Skin of body (tissue), 2 donors: ENCODE measurements around the gene GATB. TPM values are rescaled to one million over a fixed set of nuclear protein-coding genes. Genes with fewer than 3 reads are reported as not detected.
A peak's percentile ranks its signal among the peaks of the same experiment; 100 is the strongest.

Source experiments
- DNase-seq: peaks from one replicate; lab custom pipeline; 2025; lab: John Stamatoyannopoulos, UW
- total RNA-seq: library from RNA; depleted of rRNA; stranded (reverse); fragments of >200 nt; gene quantifications from one replicate; pipeline ENCODE4 v1.2.3, GENCODE V29; 2014

GATB gene, protein sequence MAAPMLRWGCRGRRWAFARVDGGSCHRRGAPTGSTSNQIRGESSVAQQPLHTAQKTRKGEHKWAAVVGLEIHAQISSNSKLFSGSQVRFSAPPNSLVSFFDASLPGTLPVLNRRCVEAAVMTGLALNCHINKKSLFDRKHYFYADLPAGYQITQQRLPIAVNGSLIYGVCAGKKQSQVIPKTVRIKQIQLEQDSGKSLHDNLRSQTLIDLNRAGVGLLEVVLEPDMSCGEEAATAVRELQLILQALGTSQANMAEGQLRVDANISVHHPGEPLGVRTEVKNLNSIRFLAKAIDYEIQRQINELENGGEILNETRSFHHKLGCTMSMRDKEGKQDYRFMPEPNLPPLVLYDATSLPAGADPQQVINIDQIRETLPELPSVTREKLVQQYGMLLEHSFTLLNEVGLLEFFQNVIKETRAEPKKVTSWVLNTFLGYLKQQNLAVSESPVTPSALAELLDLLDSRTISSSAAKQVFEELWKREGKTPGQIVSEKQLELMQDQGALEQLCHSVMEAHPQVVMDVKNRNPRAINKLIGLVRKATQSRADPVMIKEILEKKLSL
- total RNA-seq = 17.9 TPM

DNA sequence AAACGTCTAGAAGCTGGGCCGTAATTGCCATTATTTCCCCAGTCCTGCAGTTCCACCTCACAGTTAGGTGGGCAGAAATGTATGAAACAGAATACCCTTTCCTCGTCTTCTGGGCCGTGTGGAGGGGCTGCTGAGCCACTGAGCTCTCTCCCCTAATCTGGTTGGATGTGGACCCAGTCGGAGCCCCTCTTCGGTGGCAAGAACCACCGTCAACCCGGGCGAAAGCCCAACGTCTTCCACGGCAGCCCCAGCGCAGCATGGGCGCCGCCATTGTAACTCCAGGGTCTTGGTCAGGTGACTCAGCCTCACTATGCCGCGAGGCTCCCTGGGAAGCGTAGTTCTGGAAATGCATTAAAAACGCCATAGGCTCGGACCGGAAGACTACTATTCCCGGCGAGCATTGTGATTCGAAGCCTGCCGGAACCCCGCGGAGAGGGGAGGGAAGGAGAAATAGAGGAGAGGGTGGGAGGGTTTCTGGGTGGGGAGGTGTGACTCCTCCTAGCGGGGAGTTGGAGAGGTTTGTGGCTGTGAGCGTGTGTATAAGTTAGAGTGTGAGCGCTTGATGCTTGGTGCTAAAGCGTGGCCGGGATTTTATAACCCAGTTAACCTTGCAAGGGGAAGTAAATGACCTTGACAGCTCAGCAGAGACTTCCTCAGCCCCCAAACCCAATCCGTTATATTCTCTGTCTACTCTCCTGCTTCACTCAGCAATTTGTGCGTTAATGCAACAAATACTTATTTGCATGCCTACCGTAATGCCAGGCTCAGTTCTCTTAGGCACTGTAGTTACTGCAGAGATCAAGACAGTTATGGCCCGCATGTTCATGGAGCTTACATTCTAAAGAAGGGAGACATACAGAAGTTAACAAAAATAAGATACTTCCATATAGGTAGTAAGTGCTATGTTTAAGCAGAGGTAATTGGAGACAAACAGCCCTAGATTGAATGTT, at the start of gene GATB:
Gene GATB (minus strand): TSS at position 296 of the 950 bp plus-strand sequence. CDS start 25 bp downstream, at position 271.
- DNase-seq = peak; percentile 98

DNA sequence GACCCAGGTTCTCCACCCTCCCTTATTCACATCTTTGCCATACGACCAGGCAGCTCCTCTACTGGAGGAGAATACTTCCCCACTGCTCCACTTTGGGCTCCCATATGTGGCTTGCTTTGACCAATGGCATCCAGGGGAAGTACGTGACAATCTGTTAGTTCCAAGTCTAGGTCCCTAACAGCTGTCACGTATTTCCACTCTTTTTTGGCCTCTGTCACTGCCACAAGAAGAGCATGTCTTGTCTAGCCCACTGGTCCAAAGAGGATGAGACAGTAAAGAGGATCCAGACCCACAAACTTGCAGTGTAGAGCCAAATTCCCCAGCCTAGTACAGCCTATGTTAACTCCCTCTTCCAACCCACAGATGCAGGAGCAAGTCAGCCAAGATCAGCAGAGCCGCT, 49.7 kb upstream of the GATB start:
- DNase-seq = no peak

DNA sequence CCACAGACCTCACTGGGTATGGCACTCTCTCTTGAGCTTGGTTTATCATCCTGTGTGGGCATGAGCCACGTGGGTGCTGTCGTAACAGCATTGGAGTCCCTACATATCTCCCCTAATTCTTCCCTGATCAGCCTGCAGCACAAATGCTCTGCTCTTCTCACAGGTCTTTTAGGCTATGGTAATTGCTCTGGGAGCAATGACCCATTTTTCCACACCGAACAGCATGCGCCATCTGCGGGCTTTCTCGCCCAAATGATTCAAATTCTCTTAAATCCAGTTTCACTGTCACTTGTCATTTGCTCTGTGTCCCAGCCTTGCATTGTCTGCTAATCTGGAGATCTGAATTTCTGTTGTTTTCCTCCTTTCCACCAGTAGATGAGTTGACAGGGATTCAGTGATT, 48.9 kb upstream of the GATB start:
- no peak for DNase-seq

DNA sequence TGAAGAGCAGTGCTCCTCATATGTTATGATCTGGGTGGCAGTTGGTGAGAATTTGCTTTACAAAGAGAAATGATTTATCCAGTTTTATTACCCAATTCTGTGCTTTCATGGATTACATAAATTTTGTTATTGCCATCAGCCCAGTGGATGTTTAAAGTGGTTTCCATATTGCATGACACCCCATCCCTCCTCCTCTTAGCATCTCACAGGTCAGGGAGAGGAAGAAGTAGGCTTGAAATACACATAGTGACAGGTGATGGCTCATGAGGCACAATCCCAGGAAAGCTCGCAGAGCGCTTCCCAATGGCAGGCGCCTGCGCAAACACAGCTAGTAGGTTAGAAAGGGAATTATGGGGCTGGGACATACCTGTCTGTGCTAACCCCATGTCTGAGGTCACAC, 47.7 kb upstream of the GATB start:
- no peak for DNase-seq

DNA sequence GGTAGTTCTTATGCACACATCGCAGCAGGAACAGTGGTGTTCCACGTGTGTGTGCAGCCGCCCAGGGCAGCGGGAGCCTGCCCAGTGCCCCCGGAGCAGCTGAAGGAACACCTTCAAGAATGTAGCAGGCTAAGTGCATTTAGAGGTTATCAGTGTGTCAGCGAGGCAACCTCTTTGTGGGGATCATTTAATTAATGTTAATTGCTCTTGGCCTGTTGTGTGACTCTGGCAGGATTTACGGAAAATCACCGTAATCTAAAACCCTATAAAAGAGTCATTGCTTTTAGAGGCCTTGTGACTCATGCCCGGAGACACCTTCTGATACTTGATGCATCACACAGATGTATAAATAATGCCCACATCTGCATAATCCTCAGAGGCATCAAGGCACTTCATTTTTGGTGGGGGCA, 47.3 kb upstream of the GATB start:
- no peak for DNase-seq

DNA sequence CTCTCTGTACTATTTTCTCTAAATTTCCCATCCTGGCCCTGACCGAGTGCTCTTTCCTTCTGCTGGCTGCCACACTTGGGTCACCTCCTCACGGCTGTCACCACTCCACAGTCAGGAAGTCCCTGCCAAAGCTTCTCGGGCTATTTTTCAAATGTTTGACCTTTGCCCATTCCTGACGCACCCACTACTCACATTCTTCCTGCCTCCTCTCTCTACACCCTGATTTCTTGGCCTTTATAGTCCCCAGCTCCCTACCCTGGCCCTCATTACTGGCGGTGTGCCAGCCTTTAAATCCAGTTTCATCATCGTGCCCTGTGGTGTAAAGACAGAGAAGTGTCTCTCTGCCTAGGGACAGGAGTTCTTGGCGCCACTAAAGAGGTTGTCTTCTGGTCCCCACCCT, 46.4 kb upstream of the GATB start:
- DNase-seq = no peak

DNA sequence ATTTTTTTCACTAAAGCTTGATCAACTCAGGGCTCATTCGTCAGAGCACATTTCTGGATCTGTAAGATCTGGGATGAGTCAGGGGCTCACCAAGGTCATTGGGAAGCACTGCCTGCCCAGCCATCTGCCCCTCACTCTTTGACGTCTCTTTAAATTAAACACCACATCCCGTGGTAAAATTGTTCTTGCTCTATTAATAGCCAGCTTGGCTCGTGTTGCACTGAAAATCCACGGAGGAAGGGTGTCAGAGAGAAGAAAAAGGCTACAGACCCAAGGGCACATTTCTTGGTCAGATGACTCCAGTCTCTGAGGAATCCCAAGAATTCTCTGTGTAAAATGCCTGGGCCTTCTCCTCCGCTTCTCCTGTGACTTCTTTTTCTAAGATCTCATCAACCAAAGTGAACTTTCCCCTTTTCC, 45.7 kb upstream of the GATB start:
- no peak for DNase-seq

DNA sequence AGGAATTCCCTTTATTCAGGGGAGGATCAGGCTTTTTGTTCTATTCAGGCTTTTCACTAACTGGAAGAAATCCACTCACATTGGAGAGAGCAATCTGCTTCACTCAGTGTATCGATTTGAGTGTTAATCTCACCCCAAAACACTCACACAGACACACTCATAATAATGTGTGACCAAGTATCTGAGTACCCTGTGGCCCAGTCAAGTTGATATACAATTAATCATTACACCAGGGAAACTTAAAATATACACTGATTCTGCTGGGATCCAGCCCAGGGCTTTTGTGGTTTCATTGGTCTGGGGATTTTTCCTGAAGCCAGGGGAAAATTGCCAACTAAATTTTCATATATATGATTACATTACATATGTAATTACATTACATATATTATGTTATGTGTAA, 44.0 kb upstream of the GATB start:
- no peak for DNase-seq

DNA sequence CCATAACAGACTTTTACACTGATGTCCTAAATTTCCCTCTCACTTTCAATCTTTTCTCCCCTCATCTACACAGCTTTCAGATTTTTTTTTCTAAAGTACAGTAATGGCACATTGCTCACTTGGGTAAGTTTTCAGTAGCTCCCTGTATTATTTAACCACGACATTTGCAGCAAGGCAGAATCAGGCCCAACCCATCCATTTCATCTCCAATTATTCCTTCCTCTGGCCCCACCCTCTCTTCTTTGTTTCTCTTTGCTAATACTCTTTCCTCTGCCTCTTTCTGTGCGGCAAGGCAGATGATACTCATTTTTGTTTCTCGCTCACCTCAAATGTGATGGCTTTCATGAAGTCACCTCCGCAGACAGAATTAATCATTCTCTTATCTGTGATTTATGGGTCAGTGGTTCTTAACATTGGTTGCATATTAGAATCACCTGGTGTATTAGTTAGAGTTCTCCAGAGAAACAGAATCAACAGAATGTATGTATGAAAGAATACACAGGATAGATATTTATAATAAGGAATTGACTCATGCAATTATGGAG, 43.4 kb upstream of the GATB start:
- no peak for DNase-seq

DNA sequence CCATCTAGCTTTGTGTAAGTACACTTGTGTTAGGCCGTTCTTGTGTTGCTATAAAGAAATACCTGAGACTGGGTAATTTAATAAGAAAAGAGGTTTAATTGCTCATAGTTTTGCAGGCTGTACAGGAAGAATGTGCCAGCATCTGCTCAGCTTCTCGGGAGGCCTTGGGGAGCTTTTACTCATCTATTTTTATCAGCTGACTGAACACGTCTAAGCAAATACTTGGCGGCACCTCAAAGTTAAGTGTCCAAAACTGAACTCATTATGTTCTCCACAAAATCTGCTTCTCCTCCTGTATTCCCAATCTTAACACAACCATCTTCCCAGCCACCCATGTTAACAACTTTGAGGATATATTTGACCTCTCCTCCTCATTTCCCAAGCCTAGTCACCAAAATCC, 42.4 kb upstream of the GATB start:
- DNase-seq = no peak

DNA sequence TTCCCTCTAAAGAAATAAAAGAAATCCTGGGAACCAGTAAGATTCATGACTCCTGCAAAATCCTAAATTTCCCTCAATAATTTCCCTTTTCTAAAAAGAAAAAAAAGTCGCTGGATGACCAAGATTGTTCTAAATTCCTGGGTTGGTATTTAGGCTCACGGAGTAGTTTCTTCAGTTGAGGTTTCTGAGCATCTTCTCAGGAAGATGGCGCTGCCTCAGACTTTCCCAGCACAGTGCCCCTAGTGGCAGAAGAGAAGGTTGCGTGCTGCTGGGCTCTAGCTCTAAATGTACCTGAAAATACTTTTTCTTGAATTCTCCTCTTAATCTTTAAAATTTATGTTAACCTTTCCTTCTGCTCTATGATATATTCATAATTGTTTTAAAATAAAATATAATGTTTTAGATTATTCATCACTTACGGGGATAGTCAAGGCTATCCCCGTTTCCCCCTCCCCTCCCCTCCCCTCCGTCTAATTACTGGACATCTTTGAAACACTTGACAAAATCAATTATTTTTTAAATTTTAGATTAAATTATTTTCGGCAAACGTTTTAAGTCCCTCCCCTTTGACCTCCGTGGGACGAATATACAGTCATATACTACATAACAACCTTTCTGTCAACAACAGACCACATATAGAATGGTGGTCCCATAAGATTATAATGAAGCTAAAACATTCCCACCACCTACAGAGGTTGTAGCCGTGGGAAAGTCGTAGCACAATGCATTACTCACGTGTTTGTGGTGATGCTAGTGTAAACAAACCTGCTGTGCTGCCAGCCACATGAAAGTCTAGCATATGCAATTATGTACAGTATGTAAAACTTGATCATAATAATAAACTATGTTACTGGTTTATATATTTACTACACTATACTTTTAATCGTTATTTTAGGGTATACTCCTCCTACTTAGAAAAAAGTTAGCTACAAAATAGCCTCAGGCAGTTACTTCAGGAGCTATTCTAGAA, 41.0 kb upstream of the GATB start:
- no peak for DNase-seq

DNA sequence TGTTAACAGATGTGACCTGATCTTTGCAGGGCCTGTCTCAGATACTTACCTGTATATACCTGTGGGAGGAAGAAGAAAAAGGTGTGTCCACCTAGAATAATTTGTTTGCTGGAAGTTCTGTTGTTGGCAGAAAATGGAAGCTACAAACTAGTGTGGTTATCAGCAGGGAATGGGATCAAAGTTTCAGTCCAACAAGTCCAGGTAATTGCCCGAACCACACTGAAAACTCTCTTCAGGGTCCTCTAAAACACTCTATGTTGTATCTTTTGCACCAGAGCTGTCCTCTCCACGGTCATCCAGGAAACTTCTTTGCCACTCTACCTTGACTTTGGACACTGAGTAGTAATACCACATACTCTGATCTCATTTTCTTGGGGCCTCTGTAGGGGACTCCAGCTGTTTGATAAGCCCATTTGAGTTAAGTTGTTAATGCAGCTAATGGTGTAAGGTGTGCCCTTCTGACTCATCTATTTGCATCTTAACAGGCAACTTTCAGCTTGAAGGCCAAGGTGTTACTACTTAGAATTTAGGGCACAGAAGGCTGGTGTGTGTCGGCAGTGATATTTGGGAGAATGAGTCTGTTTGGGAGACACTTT, 38.7 kb upstream of the GATB start:
- DNase-seq = no peak

DNA sequence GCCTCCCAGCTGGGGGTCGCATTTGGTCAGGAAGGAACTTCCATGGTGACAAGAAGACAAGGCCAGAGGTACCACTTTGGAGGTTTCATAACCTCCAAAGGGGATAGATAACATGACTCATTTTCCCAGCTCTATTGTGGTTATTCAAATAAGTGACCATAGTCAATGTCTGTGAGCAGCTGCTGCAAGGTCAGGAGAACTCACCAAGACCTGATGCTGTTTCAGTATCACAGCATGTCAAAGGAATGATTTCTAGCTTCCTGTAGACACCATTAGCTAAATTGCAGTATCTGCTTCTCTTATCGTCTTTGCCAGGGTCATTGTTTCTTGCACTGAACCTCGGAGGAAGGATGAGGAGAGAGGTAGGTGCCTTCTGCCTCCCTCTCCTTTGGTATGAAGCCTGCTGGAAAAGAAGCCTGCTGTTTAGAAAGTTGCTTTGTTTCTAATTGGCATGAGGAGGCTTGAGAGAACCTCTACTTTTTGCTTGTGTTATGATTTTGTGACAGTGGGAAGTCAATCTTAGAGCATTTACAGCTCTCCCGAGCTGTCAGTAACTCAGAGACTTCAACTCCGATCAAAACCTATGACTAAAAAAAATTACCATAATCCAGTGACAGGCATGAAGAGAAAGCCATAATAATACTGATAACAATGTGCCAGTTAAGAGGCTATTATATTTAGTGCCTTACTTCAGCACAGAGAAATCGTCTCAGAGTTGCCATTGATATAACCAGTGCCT, 38.0 kb upstream of the GATB start:
- no peak for DNase-seq

DNA sequence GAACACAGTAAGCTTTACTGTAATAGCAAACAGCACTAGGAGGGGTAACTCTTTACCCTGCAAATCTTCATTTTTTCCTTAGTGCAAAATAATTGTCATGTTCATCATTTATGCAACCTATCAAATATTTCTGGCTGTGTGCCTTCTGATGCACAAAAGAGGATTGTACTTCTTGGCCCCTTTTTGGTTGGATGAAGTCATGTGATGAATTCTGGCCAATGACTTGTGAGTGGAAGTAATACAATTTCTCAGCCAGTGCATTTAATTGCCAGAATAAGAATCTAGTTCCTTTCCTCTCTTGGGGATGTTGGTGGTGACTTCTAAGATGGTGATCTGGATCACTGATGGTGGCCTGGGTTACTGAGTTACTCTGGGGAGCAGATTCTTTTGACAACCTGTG, 37.0 kb upstream of the GATB start:
- DNase-seq = no peak

DNA sequence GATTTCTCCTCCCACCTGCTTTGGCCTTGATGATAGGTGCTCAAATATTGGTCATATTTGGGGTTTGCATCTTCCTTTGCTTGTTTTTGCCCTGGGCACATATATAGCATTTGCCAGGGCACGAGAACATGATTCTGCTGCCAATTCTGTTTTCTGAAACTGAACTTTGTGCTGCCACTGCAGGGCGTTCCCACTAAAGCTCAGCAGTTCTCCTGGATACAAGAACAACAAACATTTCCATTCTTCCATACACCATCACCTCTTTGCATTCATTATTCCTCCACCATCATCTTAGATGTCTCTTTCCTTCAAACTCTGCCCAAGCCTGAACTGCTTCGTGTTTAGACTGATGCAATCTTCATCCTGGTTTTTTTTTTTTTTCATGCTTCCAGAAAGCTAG, 36.3 kb upstream of the GATB start:
- peak; percentile 5 for DNase-seq

DNA sequence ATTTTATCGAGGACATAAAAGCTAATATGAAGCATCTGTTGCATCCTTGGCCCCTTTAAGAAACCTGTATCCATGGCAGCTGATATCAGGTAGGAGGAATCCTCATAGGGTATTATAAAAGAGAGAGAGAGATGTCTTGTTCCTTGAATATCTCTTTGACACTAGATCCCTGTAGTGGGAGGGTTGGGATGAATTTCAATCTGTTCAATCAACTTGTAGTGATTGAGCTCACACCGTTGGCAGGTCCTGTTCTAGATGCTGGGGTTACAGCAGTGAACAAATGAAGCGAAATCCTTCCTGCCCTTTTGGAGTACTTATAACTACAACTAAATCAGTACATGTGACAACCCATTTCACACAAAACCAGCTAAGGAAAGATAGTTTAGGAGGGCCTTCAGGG, 35.3 kb upstream of the GATB start:
- no peak for DNase-seq

DNA sequence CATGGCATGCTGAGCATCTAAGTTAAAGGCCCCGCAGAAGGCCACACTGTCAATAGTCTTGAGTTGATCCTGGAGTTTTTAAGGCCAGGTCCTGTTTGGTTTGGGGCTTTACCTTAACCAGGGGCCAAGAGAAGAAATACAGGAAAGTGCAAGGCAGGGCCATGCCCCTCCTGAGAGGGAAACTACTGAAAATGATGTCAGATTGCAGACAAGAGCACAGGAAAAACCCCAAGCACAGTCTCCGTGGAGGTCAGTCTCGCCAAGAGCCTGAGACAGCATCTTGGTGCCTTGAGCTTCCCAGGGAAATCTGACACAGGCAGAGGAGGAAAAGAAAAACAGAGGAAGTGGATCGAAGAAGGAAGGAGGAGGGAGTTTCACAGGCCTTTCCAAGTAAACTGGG, 32.2 kb upstream of the GATB start:
- DNase-seq = no peak

DNA sequence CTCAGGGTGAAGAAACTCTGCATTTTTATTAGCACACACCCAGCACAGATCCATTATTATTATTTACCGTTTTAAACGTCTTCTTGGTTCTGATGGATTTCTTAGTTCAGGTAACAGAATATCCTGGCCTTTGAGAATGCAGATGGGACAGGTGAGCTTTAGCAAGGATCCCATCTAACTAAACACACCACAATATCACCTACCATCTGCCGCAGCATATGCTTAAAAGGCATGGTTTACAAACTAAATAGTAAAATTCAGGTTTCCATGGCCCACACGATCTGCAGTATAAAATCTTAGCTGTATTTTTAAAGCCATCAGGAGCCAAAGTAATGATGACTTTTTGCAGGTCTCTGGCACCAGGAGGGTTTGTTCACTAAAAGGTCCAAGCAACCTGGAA, 31.7 kb upstream of the GATB start:
- DNase-seq = no peak

DNA sequence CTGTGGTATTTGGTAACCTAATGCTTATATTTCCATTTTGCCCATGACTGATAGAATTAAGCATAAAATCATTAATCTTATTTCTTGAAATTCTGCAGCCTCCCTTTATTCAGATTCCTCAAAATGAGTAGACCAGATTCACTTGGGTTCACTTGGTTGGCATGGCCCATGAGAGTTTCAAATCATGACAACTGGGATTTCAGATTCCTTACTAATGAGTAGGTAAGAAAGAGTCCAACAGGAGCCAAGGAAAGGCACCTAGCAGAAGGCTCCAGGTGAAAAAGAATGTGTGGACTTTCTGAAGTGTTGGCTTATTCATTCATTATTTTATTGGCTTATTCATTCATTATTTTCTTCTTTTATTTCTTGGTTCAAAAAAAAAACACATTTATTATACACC, 27.2 kb upstream of the GATB start:
- no peak for DNase-seq

DNA sequence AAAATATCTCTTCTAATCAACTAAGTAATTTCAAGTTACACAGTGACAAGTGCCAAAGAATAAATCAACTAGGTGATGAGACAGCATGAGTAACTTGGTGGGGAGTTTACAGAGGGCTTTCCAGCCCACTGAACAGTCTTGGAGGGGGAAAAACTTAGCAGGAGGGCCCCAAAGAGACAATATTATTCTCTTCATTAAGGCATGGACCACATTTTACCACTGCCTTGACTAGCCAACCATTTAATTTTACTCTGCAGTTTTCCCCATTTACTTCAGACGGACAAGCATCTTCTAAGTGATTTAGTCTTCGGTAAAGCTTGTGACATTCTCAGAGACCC, 25.3 kb upstream of the GATB start:
- no peak for DNase-seq
